ENCODE data around the gene CHIA.

The CHIA gene

DNA sequence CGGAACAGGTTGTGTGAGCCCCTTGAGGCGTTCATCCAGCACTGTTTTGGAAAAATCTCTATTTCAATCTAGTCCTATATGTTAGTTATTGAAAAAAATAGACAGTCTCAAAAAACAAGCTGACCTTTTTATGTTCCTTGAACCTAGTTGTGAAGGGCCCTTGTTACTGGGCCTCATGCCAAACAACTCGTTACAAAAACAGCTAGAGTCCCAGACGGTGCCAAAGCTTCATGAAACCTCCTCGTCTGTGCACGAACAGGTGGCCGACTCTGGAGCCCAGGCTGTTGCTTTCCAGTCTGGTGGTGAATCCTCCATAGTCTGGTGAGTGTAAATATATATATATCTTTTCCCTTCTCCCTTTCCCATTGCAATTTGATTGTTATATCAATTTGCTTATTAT is at the start of gene CHIA:
Gene CHIA (plus strand): TSS at position 222 of the 400 bp plus-strand sequence. CDS start 19,617 bp downstream, outside the sequence.
- no peak for DNase-seq (ENCODE audit: extremely low read depth in 1 of 2, low read depth in 1 of 2)

DNA sequence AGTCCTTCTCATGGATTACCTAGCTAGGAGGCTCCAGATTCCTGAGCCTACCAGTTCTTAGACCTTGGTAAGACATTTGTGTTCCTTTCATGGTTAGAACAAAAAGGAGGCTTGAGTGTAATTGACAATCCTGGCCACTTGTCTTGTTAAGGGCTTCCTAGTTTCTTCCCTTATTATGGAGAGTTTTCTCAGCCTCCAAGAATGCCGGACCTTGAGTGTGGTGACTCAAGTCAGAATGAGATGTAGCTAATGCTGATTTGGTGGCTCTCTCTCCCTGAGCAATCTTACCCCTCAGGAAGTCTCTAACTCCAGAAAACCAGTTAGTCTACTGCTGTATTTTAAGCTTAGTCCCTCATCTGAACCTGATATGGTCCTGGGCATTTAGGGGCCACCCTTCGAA is 48.9 kb upstream of the CHIA start:
- DNase-seq (ENCODE audit: extremely low read depth in 1 of 2, low read depth in 1 of 2), result no peak

- DNase-seq (ENCODE audit: extremely low read depth in 1 of 2, low read depth in 1 of 2), result no peak
These were observed 47.7 kb upstream of the CHIA start for GRCh38 chr1:111242805-111243523.

DNA sequence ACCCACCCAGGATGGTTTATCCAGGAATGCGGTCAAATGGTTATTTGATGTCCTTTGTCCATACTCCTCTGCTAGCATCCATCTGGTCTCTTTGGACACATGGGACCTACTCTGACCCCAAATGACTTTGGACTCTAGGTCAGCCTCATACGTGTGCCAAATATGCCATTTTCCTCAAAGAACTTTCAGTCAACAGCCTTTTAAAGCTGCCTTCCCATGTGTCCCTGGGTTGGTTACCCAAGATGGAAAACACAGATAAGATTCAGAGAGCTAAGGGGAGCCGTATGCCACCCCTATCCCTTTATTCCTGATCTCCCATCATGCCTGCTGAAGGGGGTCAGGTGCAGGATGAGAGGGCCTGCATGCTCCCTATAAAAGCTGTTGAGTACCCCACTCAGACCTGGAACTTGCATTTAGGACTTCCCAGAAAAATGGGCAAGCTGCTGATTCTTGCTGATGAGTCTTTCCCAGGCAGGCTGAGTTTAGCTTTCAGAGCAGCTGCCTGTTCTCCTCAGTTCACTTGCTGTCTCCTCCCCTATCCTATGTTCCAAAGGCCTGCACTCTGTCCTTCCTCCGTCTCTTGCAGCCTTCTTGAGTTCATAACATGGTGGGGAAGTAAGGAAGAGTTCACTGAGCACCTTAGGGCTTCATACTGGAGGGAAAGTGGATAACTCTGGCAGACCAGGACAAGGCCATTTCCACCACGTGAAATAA is 43.4 kb upstream of the CHIA start:
- no peak for DNase-seq (ENCODE audit: extremely low read depth in 1 of 2, low read depth in 1 of 2)

GRCh38 chr1:111249960-111250359 is 40.7 kb upstream of the CHIA start:
- no peak for DNase-seq (ENCODE audit: extremely low read depth in 1 of 2, low read depth in 1 of 2)

- no peak for DNase-seq (ENCODE audit: extremely low read depth in 1 of 2, low read depth in 1 of 2)
These were observed 39.1 kb upstream of the CHIA start for GRCh38 chr1:111251570-111251969.

GRCh38 chr1:111252786-111253185 is 37.9 kb upstream of the CHIA start:
- DNase-seq (ENCODE audit: extremely low read depth in 1 of 2, low read depth in 1 of 2), result no peak

GRCh38 chr1:111253876-111254275 is 36.8 kb upstream of the CHIA start:
- no peak for DNase-seq (ENCODE audit: extremely low read depth in 1 of 2, low read depth in 1 of 2)

DNA sequence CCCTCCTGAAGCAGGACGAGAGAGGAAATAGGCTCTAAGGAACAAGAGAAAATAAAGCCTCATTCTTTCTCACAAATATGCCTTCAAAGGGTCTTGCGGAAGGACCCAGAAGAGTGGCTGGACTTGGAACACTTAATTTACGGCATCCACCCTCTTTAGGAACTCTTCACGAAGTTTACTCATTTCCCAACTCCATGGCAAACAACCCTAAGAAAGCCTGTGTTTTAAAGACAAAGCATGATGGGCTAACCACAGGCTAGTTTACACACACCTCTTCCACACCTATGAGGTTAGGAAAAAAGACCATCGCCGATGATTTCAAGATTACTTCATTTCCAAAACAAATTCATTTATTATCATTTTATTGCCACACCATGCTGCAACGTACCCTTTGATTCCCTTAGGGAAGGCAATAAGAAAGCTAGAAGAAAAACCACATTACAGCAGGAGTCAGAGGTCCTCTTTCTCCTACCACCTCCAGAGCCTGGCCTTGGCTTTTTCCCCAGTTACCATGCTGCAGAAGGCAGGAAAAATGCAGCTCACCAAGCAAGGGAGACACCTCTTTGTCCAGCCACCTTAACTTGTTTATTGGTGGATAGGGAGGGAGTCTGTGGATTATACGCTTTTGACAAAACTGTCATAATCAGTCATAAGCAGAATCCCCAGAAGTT is 33.5 kb upstream of the CHIA start:
- DNase-seq (ENCODE audit: extremely low read depth in 1 of 2, low read depth in 1 of 2), result no peak

DNA sequence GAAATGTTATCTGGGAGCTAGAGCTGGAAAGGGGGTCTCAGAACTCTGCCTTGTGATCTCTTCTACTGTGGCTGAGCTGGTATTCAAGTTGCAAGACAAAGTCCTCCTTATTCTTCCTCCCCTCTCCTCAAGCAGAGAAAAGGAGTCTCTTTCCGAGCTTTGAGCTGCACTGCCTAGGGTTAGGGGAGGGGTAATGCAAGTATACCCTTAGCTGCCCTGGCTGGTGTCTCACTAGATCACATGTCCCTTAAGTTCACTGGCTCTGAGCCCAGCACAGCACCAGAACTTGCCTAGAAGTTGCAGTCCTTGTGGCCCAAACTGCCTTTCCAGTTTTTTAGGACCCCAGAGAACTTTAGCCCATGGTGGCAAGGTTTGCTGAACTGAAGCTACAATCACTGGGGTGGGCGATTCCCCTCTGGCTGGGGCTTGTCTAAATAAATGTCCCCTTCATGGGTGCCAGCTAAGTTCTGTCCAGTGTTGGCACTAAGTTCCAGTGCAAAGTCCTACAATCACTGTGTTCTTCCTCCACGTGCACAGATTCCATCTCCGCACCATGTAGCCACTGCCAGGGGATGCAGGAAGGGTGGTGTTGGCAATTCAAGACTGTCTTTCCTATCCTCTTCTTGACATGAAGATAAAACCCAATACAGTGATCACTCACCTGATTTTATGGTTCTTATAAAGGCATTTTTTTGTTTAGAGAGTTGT is 22.7 kb upstream of the CHIA start:
- DNase-seq (ENCODE audit: extremely low read depth in 1 of 2, low read depth in 1 of 2), result no peak

DNA sequence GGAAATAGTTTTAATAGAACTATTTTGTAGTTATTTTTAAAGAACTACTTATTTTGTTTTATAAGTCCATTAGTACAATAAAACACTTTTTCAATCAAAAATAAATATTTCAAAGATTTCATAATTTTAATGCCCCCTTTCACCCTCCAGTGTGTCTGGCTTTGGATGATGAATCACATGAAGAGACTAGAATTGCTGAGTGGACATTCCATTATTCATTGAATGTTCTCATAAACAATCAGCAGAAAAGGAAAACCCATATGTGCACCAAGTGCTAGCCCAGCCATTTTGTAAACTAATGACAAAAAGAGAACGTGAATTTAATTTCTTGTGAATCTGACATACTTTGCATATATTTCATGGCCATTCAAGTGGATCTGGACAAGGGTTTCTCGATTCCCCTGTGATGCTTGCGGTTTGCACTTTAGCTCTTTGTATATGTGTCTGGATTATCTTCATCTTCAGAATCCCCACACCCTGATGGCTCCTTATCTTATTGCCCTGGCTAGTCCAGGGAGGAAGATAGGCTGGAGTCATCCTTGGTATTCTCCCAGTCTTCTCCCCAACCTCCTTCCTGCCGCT is 20.7 kb upstream of the CHIA start:
- no peak for DNase-seq (ENCODE audit: extremely low read depth in 1 of 2, low read depth in 1 of 2)

GRCh38 chr1:111270771-111271463 is 19.7 kb upstream of the CHIA start:
- no peak for DNase-seq (ENCODE audit: extremely low read depth in 1 of 2, low read depth in 1 of 2)

DNA sequence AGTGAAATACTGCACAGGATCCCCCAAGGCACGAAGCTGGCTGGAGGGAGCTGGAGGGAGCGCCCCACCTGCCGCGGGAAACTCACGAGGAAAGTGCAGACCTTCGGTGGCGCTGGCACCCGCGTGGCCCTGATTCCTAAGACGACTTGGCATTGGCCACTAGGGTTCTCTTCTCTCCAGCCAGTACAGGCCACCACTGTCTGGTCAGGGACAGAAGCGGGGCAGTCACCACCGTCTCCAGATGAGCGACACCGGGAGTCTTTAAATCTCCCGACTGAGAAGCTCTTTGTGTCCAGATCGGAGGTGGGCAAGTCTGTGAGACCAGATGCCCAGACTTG is 19.2 kb upstream of the CHIA start:
- DNase-seq (ENCODE audit: extremely low read depth in 1 of 2, low read depth in 1 of 2), result no peak

- no peak for DNase-seq (ENCODE audit: extremely low read depth in 1 of 2, low read depth in 1 of 2)
These were observed 18.6 kb upstream of the CHIA start for GRCh38 chr1:111272081-111272480.

DNA sequence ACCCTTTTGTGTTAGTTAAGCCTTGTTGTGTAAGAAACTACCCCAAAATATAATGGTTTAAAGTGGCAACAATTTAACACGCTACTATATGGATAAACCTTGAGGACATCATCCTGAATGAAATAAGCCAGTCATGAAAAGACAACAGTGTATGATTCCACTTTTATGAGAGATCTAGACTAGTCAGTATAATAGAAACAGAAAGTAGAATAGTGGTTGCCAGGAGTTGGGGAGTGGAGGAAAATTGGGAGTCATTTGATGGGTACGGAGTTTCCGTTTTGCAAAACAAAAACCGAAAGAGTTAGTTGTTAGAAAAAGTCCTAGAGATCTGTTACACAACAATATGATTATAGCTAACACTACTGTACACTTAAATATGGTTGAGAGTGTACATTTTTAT is 16.0 kb upstream of the CHIA start:
- DNase-seq (ENCODE audit: extremely low read depth in 1 of 2, low read depth in 1 of 2), result no peak

DNA sequence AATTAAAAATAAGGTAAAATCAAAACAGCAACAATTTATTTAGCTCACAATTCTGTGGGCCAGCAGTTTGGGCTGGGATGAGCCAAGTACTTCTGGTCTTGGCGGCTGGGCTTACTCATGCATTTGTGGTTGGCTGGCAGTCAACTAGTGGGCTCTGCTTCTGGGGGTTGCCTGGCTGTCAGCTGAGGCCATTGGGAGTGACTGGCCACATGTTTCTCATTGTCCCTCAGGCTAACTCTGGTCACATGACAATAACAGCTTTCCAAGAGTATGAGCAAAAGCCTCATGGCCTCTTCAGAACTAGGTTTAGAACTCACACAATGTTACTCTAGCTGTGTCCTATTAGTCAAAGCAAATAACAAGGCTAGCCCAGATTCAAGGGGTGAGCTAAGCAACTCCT is 15.6 kb upstream of the CHIA start:
- no peak for DNase-seq (ENCODE audit: extremely low read depth in 1 of 2, low read depth in 1 of 2)

GRCh38 chr1:111275780-111276433 is 14.7 kb upstream of the CHIA start:
- no peak for DNase-seq (ENCODE audit: extremely low read depth in 1 of 2, low read depth in 1 of 2)

- no peak for DNase-seq (ENCODE audit: extremely low read depth in 1 of 2, low read depth in 1 of 2)
These were observed 11.5 kb upstream of the CHIA start for GRCh38 chr1:111279144-111279543.

DNA sequence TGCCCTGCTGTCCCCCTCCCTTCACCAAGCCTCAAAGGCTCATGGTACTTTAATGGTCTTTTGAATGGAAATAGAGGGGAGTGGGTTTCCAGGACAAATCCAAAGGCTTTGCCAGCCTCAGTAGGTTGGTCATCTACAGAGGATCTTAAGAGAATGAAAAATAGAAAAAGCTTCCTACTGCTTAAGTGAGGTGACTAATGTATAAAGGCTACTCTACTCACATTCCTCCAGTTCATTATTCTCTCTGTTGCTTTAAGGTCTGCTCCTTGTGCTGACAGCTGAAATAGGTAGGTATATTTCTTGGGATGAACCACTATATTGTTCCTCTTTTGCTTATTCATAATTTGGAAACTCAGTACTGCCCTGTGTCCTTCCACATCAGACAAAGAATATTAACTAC is 10.4 kb upstream of the CHIA start:
- DNase-seq (ENCODE audit: extremely low read depth in 1 of 2, low read depth in 1 of 2), result no peak

GRCh38 chr1:111281411-111281810 is 9.2 kb upstream of the CHIA start:
- no peak for DNase-seq (ENCODE audit: extremely low read depth in 1 of 2, low read depth in 1 of 2)

Data from activated CD8-positive, alpha-beta memory T cell treated with anti-CD3 and anti-CD28 coated beads for 1 hour (primary cell).